Raji (cell line): ENCODE data around the gene OTOA.

Experiments used
- POLR2A ChIP-seq: IDR thresholded peaks from 2 replicates; pipeline ENCODE4 v1.6.1; 2011; ENCODE audit warnings: low read depth, low read length, control low read depth; ENCODE audit not compliant: insufficient read depth

Gene OTOA

GRCh38 chr16:21704733-21705132, 41.0 kb downstream of the OTOA start:
- TF ChIP-seq POLR2A, result no peak

DNA sequence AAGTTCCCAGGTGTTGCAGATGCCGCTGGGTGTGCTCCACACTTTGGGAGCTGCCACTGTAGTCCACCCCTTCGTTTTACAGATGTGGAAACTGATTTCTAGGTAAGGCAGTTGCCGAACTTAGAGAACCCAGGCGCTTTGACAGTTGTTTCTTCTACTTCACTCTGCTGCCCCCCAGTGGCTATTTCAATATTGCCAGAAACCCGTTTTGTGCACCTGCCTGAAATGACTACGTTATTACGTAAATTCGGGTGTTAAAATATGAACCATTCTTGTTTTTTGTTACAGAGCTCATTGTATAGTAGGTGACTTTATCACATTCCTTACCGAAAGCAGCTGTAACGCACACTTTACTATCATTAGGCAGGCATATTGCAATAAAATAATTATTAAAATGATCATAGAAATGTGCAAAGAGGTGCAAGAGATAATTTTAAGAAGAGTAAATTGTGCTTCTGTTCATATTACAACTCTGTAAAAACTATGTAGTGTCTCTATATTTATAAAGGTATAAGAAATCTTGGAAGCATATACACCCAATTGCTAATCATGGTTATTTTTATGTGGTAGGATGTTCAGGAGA, 44.9 kb downstream of the OTOA start:
- no peak for TF ChIP-seq POLR2A

- TF ChIP-seq POLR2A, result no peak
Measured at GRCh38 chr16:21710938-21711337, 47.2 kb downstream of the OTOA start.

GRCh38 chr16:21713549-21714368, 50.0 kb downstream of the OTOA start:
- no peak for TF ChIP-seq POLR2A

- TF ChIP-seq POLR2A, result no peak
Measured at GRCh38 chr16:21717608-21718007, 53.8 kb downstream of the OTOA start.

DNA sequence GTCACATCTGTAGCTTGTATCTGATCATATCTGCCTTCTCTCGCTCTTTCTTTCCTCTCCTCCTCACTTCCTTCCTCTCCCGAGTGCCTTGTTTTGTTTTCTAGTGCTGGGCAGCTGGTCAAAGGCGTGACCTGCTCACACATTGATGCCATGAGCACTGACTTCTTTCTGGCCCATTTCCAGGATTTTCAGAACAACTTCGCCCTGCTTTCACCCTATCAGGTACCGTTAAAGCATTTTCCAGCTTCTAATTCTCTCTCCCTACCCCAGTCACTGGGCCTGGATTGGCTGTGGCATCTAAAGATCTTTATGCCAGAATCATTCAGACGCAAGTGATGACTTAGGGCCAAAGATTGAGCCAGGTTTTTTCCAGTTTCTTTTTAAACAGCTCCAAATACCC, 55.5 kb downstream of the OTOA start:
- TF ChIP-seq POLR2A, result no peak

DNA sequence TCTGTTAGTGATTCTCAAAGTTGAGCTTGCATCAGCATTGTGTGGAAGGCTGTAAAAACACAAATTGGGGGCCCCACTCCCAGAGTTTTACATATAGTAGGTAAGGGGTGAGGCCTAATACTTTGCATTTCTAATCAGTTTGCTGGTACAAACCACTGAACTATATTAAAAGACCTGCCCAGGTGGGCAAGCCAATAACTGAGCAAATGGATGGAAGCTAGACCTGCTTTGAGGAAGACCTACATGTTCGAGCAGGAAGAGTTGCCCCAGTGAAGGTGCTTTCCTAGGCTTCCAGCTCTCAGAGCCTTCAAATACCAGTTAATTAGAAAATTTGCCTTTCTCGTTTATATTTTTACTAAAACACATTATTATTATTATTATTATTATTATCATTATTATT, 56.8 kb downstream of the OTOA start:
- no peak for TF ChIP-seq POLR2A

DNA sequence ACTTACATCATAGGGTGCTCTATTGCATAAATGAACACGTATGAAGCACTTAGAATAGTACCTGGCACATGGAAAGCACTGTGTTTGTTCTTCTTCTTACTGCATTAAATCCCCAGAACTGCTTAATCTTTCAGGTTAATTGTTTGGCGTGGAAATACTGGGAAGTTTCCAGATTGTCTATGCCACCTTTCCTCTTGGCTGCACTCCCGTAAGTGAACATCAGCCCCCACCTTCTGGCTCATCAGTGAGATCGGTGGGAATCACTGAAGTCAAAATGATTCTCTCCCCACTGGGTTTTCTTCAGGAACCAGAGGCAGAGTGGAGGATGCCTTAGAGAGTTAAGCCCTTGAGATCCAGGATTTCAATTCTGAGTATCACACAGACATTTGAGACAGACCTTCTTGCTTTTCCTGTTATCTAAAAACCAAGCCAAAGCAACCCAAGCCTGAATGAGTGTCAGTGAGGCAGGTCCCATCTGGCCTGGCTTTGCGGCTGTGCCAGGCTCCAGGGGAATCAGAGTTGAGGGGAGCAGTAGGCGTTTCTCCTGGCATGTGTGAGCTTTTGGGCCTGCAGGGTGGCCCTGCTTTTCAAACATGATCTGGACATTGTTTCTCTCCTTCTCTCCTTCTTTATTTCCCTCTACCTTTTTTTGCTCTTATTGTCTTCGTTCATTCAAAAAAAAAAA, 59.1 kb downstream of the OTOA start:
- TF ChIP-seq POLR2A, result no peak

GRCh38 chr16:21723532-21723931, 59.8 kb downstream of the OTOA start:
- TF ChIP-seq POLR2A, result no peak

DNA sequence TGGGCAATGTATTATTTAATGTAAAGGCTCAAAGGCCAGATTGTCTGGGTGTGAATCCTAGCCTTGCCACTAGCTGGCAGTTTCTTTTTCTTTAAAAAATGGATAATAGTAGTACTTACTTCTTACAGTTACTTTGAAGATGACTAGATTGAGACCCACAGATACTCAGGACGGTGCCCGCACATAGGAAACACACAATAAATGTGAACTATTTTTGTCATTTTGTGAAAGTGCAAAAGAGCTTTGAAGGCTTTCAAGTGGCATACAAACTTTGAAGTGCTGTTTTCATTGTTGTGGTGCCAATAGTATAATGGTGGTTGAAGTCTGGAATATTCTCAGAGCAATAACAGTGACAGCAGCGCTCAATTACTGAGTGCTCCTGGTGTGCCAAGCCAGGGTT, 63.6 kb downstream of the OTOA start:
- TF ChIP-seq POLR2A, result no peak
